VCaP (cell line): Measurements from ENCODE around the gene B4GALNT4.
"Not testable (repeated sequence)": the region's sequence is repeated elsewhere in the genome, so short reads cannot be mapped to it uniquely, and the experiment has no call there.

Experiments
- H3K27ac ChIP-seq: fragments of 450-650 bp; 2 replicates; pipeline ENCODE4 v1.5.1; 2017
- CTCF ChIP-seq: fragments of 450-650 bp; conservative IDR thresholded peaks from 2 replicates; pipeline ENCODE4 v1.5.1; 2017; ENCODE audit warnings: mild to moderate bottlenecking, moderate library complexity

Gene B4GALNT4

GRCh38 chr11:409600-410483 lies 40.5 kb downstream of the B4GALNT4 start:
- peak overlapping the region; percentile 55 for H3K27ac ChIP-seq
- TF ChIP-seq CTCF, result no peak

GRCh38 chr11:410711-411110 lies 41.4 kb downstream of the B4GALNT4 start:
- H3K27ac ChIP-seq, result not testable (repeated sequence)

GRCh38 chr11:411520-411919 lies 42.2 kb downstream of the B4GALNT4 start:
- not testable (repeated sequence) for H3K27ac ChIP-seq

GRCh38 chr11:412641-413119 lies 43.4 kb downstream of the B4GALNT4 start:
- no peak for TF ChIP-seq CTCF
- no peak overlapping the region for H3K27ac ChIP-seq

- no peak overlapping the region for H3K27ac ChIP-seq
- no peak for TF ChIP-seq CTCF
Measured at GRCh38 chr11:413120-414081, 44.1 kb downstream of the B4GALNT4 start.

- no peak for TF ChIP-seq CTCF
Measured at GRCh38 chr11:414318-414857, 45.1 kb downstream of the B4GALNT4 start.

GRCh38 chr11:415640-416041 lies 46.3 kb downstream of the B4GALNT4 start:
- peak overlapping the region; percentile 92; the same call in 1 of the 2 replicates for H3K27ac ChIP-seq
- no peak for TF ChIP-seq CTCF

More at GRCh38 chr11:414318-414857, 45.1 kb downstream of the B4GALNT4 start:
- no peak overlapping the region for H3K27ac ChIP-seq

- peak overlapping the region; percentile 92 for H3K27ac ChIP-seq
- TF ChIP-seq CTCF, result no peak
Measured at GRCh38 chr11:416051-416756, 46.9 kb downstream of the B4GALNT4 start.
